ENCODE measurements around the gene MSLN.

DNA sequence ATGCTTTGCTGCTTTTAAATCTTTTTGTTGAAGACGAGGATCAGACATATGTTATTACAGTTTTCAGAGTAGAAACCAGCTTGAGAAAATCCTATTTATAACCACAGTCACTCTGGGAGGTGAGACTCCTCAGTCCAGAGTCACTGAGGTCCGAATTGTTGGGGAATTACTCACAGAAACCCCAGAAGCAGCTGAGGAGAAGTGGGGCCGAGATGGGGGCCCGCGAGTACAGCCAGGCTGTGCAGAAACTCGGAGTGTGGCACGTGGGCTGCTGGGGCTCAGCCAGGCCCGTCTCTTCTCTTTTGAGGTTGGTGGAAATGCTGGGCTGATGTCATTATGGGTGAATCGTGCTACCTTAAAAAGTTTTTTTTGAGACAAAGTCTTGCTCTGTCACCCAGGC lies 54.4 kb downstream of the MSLN start:
- TF ChIP-seq, protein P1, sequence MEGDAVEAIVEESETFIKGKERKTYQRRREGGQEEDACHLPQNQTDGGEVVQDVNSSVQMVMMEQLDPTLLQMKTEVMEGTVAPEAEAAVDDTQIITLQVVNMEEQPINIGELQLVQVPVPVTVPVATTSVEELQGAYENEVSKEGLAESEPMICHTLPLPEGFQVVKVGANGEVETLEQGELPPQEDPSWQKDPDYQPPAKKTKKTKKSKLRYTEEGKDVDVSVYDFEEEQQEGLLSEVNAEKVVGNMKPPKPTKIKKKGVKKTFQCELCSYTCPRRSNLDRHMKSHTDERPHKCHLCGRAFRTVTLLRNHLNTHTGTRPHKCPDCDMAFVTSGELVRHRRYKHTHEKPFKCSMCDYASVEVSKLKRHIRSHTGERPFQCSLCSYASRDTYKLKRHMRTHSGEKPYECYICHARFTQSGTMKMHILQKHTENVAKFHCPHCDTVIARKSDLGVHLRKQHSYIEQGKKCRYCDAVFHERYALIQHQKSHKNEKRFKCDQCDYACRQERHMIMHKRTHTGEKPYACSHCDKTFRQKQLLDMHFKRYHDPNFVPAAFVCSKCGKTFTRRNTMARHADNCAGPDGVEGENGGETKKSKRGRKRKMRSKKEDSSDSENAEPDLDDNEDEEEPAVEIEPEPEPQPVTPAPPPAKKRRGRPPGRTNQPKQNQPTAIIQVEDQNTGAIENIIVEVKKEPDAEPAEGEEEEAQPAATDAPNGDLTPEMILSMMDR (IDR thresholded peaks at IDR 0.05) = no peak
- no peak for TF ChIP-seq POLR2A (IDR thresholded peaks at IDR 0.05)
- no peak for TF ChIP-seq POLR2AphosphoS5 (IDR thresholded peaks at IDR 0.05)
